IMR-90 (cell line): Measurements from ENCODE around the gene STAG1. TPM values are rescaled to one million over a fixed set of nuclear protein-coding genes. Genes with fewer than 3 reads are reported as not detected.

Experiments used
- ATAC-seq: fragments of 200-7000 bp; cut with Tn5 transposase; 2 replicates; pipeline ENCODE4 v1.9.1; 2020; ENCODE audit warnings: low read depth, mild to moderate bottlenecking, moderate library complexity
- BruUV-seq: library from RNA; stranded (reverse); fragments of 400-500 nt; replicated peaks from 2 replicates; lab custom pipeline; 2021; lab: Mats Ljungman, UMichigan
- CTCF ChIA-PET: fragments of 300-600 bp; formaldehyde crosslinking; extraction: SDS; loops from one replicate; lab custom pipeline; 2021; ENCODE audit warnings: antibody characterized with exemption; lab: Yijun Ruan, JAX
- POLR2A ChIA-PET: fragments of 300-600 bp; sonication (Branson Sonifier 250); formaldehyde crosslinking; loops from one replicate; lab custom pipeline; 2022; ENCODE audit warnings: antibody characterized with exemption; ENCODE audit not compliant: unreplicated experiment; lab: Charles Lee
- DNase-seq: peaks from one replicate; pipeline ENCODE4 v3.0.0; 2013
- H2AFZ ChIP-seq: replicated peaks from 2 replicates; pipeline ENCODE3; 2013; ENCODE audit warnings: low read length, mild to moderate bottlenecking; ENCODE audit not compliant: poor library complexity
- H2AK5ac ChIP-seq: 2 replicates; pipeline ENCODE4 v1.6.1; 2013; ENCODE audit warnings: low read depth, low read length, inconsistent platforms
- H2AK9ac ChIP-seq: replicated peaks from 2 replicates; pipeline ENCODE3; 2013; ENCODE audit warnings: mild to moderate bottlenecking, low read depth, low read length, moderate library complexity; ENCODE audit not compliant: poor library complexity
- H2BK120ac ChIP-seq: 2 replicates; pipeline ENCODE4 v1.6.1; 2013; ENCODE audit warnings: low read depth, low read length, inconsistent platforms
- H2BK15ac ChIP-seq: 3 replicates; pipeline ENCODE4 v1.6.1; 2013; ENCODE audit warnings: low read depth, low read length, inconsistent platforms
- H2BK20ac ChIP-seq: 2 replicates; pipeline ENCODE4 v1.6.1; 2013; ENCODE audit warnings: low read depth, mild to moderate bottlenecking, inconsistent platforms, low read length, moderate library complexity
- H2BK5ac ChIP-seq: 2 replicates; pipeline ENCODE4 v1.6.1; 2013; ENCODE audit warnings: mild to moderate bottlenecking, low read depth, low read length, inconsistent platforms; ENCODE audit not compliant: poor library complexity, severe bottlenecking
- H3K14ac ChIP-seq: replicated peaks from 2 replicates; pipeline ENCODE4 v1.6.1; 2013; ENCODE audit warnings: low read depth, low read length, inconsistent platforms
- H3K18ac ChIP-seq: 2 replicates; pipeline ENCODE4 v1.6.1; 2013; ENCODE audit warnings: low read depth, low read length, control low read depth
- H3K23ac ChIP-seq: 2 replicates; pipeline ENCODE4 v1.6.1; 2013; ENCODE audit warnings: low read depth, low read length, inconsistent platforms
- H3K27ac ChIP-seq: 2 replicates; pipeline ENCODE4 v1.5.1; 2013; ENCODE audit warnings: mild to moderate bottlenecking, control low read depth, low read length; ENCODE audit not compliant: insufficient read depth
- H3K27me3 ChIP-seq: 2 replicates; pipeline ENCODE4 v1.6.1; 2013; ENCODE audit warnings: low read length; ENCODE audit not compliant: control insufficient read depth, insufficient read depth
- H3K36me3 ChIP-seq: 2 replicates; pipeline ENCODE4 v1.6.1; 2013; ENCODE audit warnings: low read length, mixed read lengths; ENCODE audit not compliant: control insufficient read depth, insufficient read depth
- H3K4ac ChIP-seq: 2 replicates; pipeline ENCODE4 v1.6.1; 2013; ENCODE audit warnings: low read depth, low read length, inconsistent platforms
- H3K4me1 ChIP-seq: 2 replicates; pipeline ENCODE4 v1.6.1; 2013; ENCODE audit warnings: low read length, mixed read lengths; ENCODE audit not compliant: control insufficient read depth, insufficient read depth
- H3K4me2 ChIP-seq: 2 replicates; pipeline ENCODE4 v1.6.1; 2013; ENCODE audit warnings: low read depth, mild to moderate bottlenecking, control low read depth, low read length, moderate library complexity
- H3K4me3 ChIP-seq: 2 replicates; pipeline ENCODE4 v1.5.1; 2013; ENCODE audit warnings: low read depth, mild to moderate bottlenecking, control low read depth, low read length, moderate library complexity; ENCODE audit not compliant: insufficient read depth
- H3K56ac ChIP-seq: 2 replicates; pipeline ENCODE4 v1.6.1; 2013; ENCODE audit warnings: low read length, inconsistent platforms; ENCODE audit not compliant: insufficient read depth; ENCODE audit errors: extremely low read depth
- H3K79me1 ChIP-seq, 2 experiments: 2 replicates each; pipeline ENCODE4 v1.6.1; 2013; ENCODE audit warnings: low read length in 2 of 2, inconsistent platforms in 1 of 2, low read depth in 1 of 2
- H3K9ac ChIP-seq: 2 replicates; pipeline ENCODE4 v1.6.1; 2013; ENCODE audit warnings: low read depth, low read length, control low read depth
- H3K9me1 ChIP-seq: 2 replicates; pipeline ENCODE4 v1.6.1; 2013; ENCODE audit warnings: low read length, inconsistent platforms; ENCODE audit not compliant: insufficient read depth
- H3K9me3 ChIP-seq: 2 replicates; pipeline ENCODE4 v1.6.1; 2013; ENCODE audit warnings: low read length; ENCODE audit not compliant: control insufficient read depth, insufficient read depth
- H4K20me1 ChIP-seq: 2 replicates; pipeline ENCODE4 v1.6.1; 2013; ENCODE audit warnings: low read length, inconsistent platforms; ENCODE audit not compliant: insufficient read depth
- H4K5ac ChIP-seq: 2 replicates; pipeline ENCODE4 v1.6.1; 2013; ENCODE audit warnings: mild to moderate bottlenecking, low read depth, low read length, control low read depth
- H4K8ac ChIP-seq, 2 experiments: 2 replicates each; pipeline ENCODE4 v1.6.1; 2013; ENCODE audit warnings: low read depth in 2 of 2, low read length in 2 of 2, control low read depth in 1 of 2, inconsistent platforms in 1 of 2
- H4K91ac ChIP-seq: 2 replicates; pipeline ENCODE4 v1.6.1; 2013; ENCODE audit warnings: low read depth, low read length, inconsistent platforms; ENCODE audit not compliant: insufficient read depth
- BHLHE40 ChIP-seq: fragments of 150-350 bp; IDR thresholded peaks from 2 replicates; pipeline ENCODE4 v1.6.1; 2016; ENCODE audit warnings: mild to moderate bottlenecking, low read depth, low read length
- CEBPB ChIP-seq: IDR thresholded peaks from 2 replicates; pipeline ENCODE4 v1.6.1; 2012; ENCODE audit warnings: low read depth, low read length, improper control_type of control experiment
- CHD1 ChIP-seq: IDR thresholded peaks from 2 replicates; pipeline ENCODE4 v1.6.1; 2012; ENCODE audit warnings: low read depth, low read length, improper control_type of control experiment
- CTCF ChIP-seq: conservative IDR thresholded peaks from 2 replicates; pipeline ENCODE4 v1.5.1; 2012; ENCODE audit warnings: mild to moderate bottlenecking, low read depth, low read length, improper control_type of control experiment
- FOS ChIP-seq: fragments of 150-350 bp; IDR thresholded peaks from 2 replicates; pipeline ENCODE4 v1.6.1; 2016; ENCODE audit warnings: low read depth, low read length
- MAFK ChIP-seq: IDR thresholded peaks from 2 replicates; pipeline ENCODE4 v1.6.1; 2012; ENCODE audit warnings: low read depth, low read length, improper control_type of control experiment
- MXI1 ChIP-seq: IDR thresholded peaks from 2 replicates; pipeline ENCODE4 v1.6.1; 2012; ENCODE audit warnings: low read depth, mild to moderate bottlenecking, low read length, moderate library complexity, borderline replicate concordance
- NFE2L2 ChIP-seq: fragments of 150-350 bp; IDR thresholded peaks from 2 replicates; pipeline ENCODE4 v1.6.1; 2016; ENCODE audit warnings: low read depth, mild to moderate bottlenecking, low read length
- POLR2A ChIP-seq: IDR thresholded peaks from 2 replicates; pipeline ENCODE4 v1.6.1; 2012; ENCODE audit warnings: mild to moderate bottlenecking, low read depth, low read length
- RAD21 ChIP-seq: IDR thresholded peaks from 2 replicates; pipeline ENCODE4 v1.6.1; 2012; ENCODE audit warnings: low read length, improper control_type of control experiment
- RCOR1 ChIP-seq: IDR thresholded peaks from 2 replicates; pipeline ENCODE4 v1.6.1; 2012; ENCODE audit warnings: mild to moderate bottlenecking, low read length, improper control_type of control experiment; ENCODE audit not compliant: insufficient replicate concordance
- RFX5 ChIP-seq: IDR thresholded peaks from 2 replicates; pipeline ENCODE4 v1.8.0; 2012; ENCODE audit warnings: low read depth, mild to moderate bottlenecking, low read length, moderate library complexity
- SMC3 ChIP-seq: fragments of 150-350 bp; IDR thresholded peaks from 2 replicates; pipeline ENCODE4 v1.6.1; 2016; ENCODE audit warnings: low read depth, mild to moderate bottlenecking, antibody characterized with exemption, low read length, moderate library complexity
- USF2 ChIP-seq: fragments of 150-350 bp; IDR thresholded peaks from 2 replicates; pipeline ENCODE4 v1.6.1; 2017; ENCODE audit warnings: mild to moderate bottlenecking, antibody characterized with exemption, low read length, low read depth
- WGBS, 2 experiments: methylation state at CpG; one replicate each; pipeline versions ENCODE4 v1.1.5 to v1.1.7; 2013; ENCODE audit warnings: missing lambda C conversion rate in 2 of 2; ENCODE audit not compliant: insufficient read length in 1 of 2; ENCODE audit errors: extremely low coverage in 2 of 2; 5-methylcytosine and 5-hydroxymethylcytosine counted together
- dilution Hi-C: fragments of 300-500 bp; cut with HindIII; formaldehyde crosslinking; loops from one replicate; pipeline ENCODE4 v1.14.3; 2018; ENCODE audit warnings: low sequenced_read_pairs; ENCODE audit not compliant: unreplicated experiment
- in situ Hi-C: fragments of 300-500 bp; cut with MboI; formaldehyde crosslinking; loops from 3 replicates; pipeline ENCODE4 v1.14.3; 2019; ENCODE audit warnings: low sequenced_read_pairs, inconsistent platforms, mixed read lengths
- intact Hi-C: fragments of 100-400 bp; cut with micrococcal nuclease; formaldehyde crosslinking; loops from 2 replicates; pipeline ENCODE4 v1.10.0; 2022
- polyA plus RNA-seq, 3 experiments: library from polyadenylated mRNA; depleted of rRNA; stranded (reverse); fragments of >200 nt; gene quantifications; 2 replicates each; pipeline ENCODE4 v1.2.3, GENCODE V29; 2012; ENCODE audit warnings: low replicate concordance in 1 of 3
- total RNA-seq: library from RNA; depleted of rRNA; stranded (reverse); fragments of >200 nt; gene quantifications from 2 replicates; pipeline ENCODE4 v1.2.3, GENCODE V29; 2012
- TF ChIP-seq, protein P1 (sequence below): fragments of 150-350 bp; IDR thresholded peaks from 2 replicates; pipeline ENCODE4 v1.6.1; 2016; ENCODE audit warnings: low read depth, mild to moderate bottlenecking, low read length, moderate library complexity, borderline replicate concordance

Gene STAG1
- total and polyA plus RNA-seq, 2 of the 4 experiments (the other 2 are of a cell fraction) = 9.6 to 32.3 TPM

- no peak overlapping the region for H3K4me3 ChIP-seq
- ATAC-seq (no peak), DNase-seq (no peak)
- no peak overlapping the region for H2BK15ac ChIP-seq
- no peak overlapping the region; a peak in 1 of 4 replicates for H4K8ac ChIP-seq
- H2AK5ac ChIP-seq = no peak overlapping the region
- intact Hi-C loops (no loop called here), dilution Hi-C loops (no loop called here), in situ Hi-C loops (no loop called here)
- BruUV-seq = no TSS peak
- H3K56ac ChIP-seq = no peak overlapping the region
- H4K91ac ChIP-seq = no peak overlapping the region
- peaks cover 21% of the 10 kb centered on the region for H4K20me1 ChIP-seq
- no peak overlapping the region for H2AK9ac ChIP-seq
- no peak overlapping the region for H2AFZ ChIP-seq
- WGBS, 2 experiments = no CpG with 5 or more reads among the region's 4 CpGs
- H3K27ac ChIP-seq = no peak overlapping the region
- H2BK120ac ChIP-seq = no peak overlapping the region
- no peak overlapping the region for H3K4ac ChIP-seq
- H3K4me2 ChIP-seq = no peak overlapping the region
- ChIA-PET CTCF (interaction anchor here (0.6 kb wide), 1 partner anchor 10 kb away, joined by 3 read pairs; no protein-coding TSS in a partner anchor), POLR2A (no interaction called here)
- H4K5ac ChIP-seq = no peak overlapping the region
- H3K14ac ChIP-seq = 0 out of 2 replicates have a peak overlapping the region, but pooled peaks have one; percentile 6
- peaks cover 7% of the 10 kb centered on the region for H3K4me1 ChIP-seq
- no peak overlapping the region for H3K18ac ChIP-seq
- H2BK5ac ChIP-seq = no peak overlapping the region
- H3K27me3 ChIP-seq = no peaks in the 10 kb centered on the region
- H3K9me3 ChIP-seq = no peaks in the 10 kb centered on the region
- H3K9ac ChIP-seq = no peak overlapping the region
- 0 out of 2 replicates have a peak overlapping the region, but pooled peaks have one; percentile 24 for H3K23ac ChIP-seq
- H3K9me1 ChIP-seq = peaks cover 2% of the 10 kb centered on the region; the same call in 1 of the 2 replicates
- H2BK20ac ChIP-seq = no peak overlapping the region
- TF ChIP-seq MAFK = no peak
- TF ChIP-seq RAD21 = no peak
- no peak for TF ChIP-seq FOS
- TF ChIP-seq MXI1 = no peak
- TF ChIP-seq POLR2A = no peak
- TF ChIP-seq RFX5 = no peak
- no peak for TF ChIP-seq BHLHE40
- TF ChIP-seq SMC3 = no peak
- no peak for TF ChIP-seq CHD1
- no peak for TF ChIP-seq RCOR1
- no peak for TF ChIP-seq NFE2L2
- no peak for TF ChIP-seq USF2
- no peak for TF ChIP-seq CTCF
- TF ChIP-seq, protein P1, sequence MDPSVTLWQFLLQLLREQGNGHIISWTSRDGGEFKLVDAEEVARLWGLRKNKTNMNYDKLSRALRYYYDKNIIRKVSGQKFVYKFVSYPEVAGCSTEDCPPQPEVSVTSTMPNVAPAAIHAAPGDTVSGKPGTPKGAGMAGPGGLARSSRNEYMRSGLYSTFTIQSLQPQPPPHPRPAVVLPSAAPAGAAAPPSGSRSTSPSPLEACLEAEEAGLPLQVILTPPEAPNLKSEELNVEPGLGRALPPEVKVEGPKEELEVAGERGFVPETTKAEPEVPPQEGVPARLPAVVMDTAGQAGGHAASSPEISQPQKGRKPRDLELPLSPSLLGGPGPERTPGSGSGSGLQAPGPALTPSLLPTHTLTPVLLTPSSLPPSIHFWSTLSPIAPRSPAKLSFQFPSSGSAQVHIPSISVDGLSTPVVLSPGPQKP = no peak
- TF ChIP-seq CEBPB = no peak
- peaks cover 37 to 78% of the 10 kb centered on the region in 2 experiments for H3K79me1 ChIP-seq
- no peaks in the 10 kb centered on the region for H3K36me3 ChIP-seq
These were observed 20.8 kb downstream of the STAG1 start for GRCh38 chr3:136731274-136731884.
